ENCODE data around the gene MYLK3.

The MYLK3 gene

DNA sequence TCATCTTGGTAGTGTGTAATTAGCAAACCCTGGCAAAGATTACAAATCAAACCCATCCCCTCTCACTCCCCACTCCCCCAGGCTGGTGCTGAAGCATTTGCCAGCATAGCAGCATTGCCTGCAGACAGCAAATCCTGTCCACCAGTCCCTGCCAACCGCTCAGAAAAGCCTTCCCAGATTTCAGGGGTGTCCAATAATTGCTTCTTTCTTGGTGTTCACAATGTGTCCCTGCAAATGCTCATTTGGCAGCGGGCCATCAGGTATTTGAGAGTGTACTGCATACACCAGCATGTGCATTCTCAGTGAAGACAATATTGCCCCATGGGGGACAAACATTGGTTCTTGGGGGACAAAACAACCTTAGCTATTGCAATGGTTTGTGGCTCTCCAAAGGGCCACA, 30.5 kb downstream of the MYLK3 start:
- no peak overlapping the region for H3K4me3 ChIP-seq (ENCODE audit: control insufficient read depth, low read depth, low read length)
- DNase-seq (ENCODE audit: low read depth) = no peak
- no peak for TF ChIP-seq CTCF (IDR thresholded peaks at IDR 0.05; ENCODE audit: control insufficient read depth, insufficient read depth, low read depth, low read length, missing control alignments)

DNA sequence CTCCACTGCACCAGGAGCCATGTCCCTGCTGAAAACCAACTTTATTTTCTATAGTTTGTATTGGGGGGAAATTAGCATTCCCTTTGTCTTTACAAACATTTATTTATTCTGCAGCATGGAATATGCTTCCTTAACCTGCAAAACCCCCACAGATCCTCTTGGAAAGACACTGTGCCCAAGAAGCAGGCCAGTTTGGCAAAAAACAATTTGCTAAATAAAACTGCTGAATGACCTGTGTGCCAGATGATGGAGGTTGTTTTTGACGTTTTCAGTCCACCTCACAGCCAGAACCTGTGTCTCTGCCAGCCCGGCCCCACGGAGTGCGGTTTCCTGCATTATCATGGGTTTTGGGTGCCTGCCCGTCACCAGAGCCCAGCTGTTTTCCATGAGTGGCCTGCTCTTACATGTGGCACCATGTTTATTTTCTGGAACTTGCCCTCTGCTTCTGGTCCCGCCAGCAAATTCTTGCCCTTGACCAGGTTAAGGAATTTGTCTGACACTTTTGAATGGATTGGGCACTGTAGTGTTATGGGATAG, 32.3 kb downstream of the MYLK3 start:
- H3K4me3 ChIP-seq (ENCODE audit: control insufficient read depth, low read depth, low read length) = no peak overlapping the region
- no peak for DNase-seq (ENCODE audit: low read depth)
- no peak for TF ChIP-seq CTCF (IDR thresholded peaks at IDR 0.05; ENCODE audit: control insufficient read depth, insufficient read depth, low read depth, low read length, missing control alignments)

GRCh38 chr16:46714797-46715591, 33.1 kb downstream of the MYLK3 start:
- no peak for DNase-seq (ENCODE audit: low read depth)
- no peak for TF ChIP-seq CTCF (IDR thresholded peaks at IDR 0.05; ENCODE audit: control insufficient read depth, insufficient read depth, low read depth, low read length, missing control alignments)
- no peak overlapping the region for H3K4me3 ChIP-seq (ENCODE audit: control insufficient read depth, low read depth, low read length)

- TF ChIP-seq CTCF (IDR thresholded peaks at IDR 0.05; ENCODE audit: control insufficient read depth, insufficient read depth, low read depth, low read length, missing control alignments) = no peak
- no peak for DNase-seq (ENCODE audit: low read depth)
- no peak overlapping the region for H3K4me3 ChIP-seq (ENCODE audit: control insufficient read depth, low read depth, low read length)
These were observed 34.5 kb downstream of the MYLK3 start for GRCh38 chr16:46713634-46714033.

GRCh38 chr16:46712911-46713310, 35.2 kb downstream of the MYLK3 start:
- no peak overlapping the region for H3K4me3 ChIP-seq (ENCODE audit: control insufficient read depth, low read depth, low read length)
- no peak for TF ChIP-seq CTCF (IDR thresholded peaks at IDR 0.05; ENCODE audit: control insufficient read depth, insufficient read depth, low read depth, low read length, missing control alignments)
- no peak for DNase-seq (ENCODE audit: low read depth)

DNA sequence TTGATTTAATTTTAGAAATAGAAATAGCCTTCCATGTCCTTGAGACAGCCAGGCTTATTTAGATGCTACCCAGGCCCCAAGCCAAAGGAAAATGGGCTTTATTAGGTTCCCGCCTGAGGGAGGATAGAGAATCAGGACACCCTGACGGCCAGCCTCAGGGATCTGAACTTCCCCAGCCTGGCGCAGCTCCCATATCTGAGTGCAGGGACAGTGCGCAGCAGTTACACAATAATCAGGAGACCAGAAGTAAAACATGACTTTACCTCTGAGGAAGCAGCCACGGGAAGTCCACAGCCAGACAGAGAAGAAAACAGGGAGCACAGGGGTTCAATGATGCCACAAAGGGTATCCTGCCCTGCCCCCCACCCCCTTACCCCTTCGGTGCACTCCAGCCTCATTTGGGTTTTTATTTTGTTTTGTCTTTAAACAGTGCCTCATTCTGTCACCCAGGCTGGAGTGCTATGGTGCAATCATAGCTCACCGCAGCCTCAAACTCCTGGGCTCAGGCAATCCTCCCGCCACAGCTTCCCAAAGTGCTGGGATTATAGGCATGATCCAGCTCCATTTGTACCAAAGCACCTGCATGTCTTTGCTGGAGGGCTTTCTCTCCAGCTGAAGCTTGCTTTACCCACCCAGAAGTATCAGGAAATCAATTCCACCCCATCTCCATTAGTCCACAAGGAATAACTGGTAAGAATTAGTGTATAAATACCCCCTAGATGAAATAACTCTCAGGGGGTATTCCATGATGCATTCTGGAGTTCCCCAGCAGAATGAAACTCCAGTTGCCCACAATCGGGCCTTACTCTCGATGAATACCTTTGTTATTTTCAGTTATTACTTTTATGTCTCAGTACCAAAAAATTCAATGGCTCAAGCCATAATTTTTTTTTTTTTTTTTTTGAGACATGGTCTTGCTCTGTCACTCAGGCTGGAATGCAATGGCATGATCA, 36.8 kb downstream of the MYLK3 start:
- DNase-seq (ENCODE audit: low read depth) = no peak
- TF ChIP-seq CTCF (IDR thresholded peaks at IDR 0.05; ENCODE audit: control insufficient read depth, insufficient read depth, low read depth, low read length, missing control alignments) = no peak
- H3K4me3 ChIP-seq (ENCODE audit: control insufficient read depth, low read depth, low read length) = no peak overlapping the region
